Ishikawa (cell line): ENCODE results near the gene PHOX2A.

ENCODE experiments used
- CEBPB ChIP-seq: IDR thresholded peaks from 2 replicates; pipeline ENCODE4 v1.6.1; 2012
- CREB1 ChIP-seq: IDR thresholded peaks from 2 replicates; pipeline ENCODE4 v1.6.1; 2012; ENCODE audit warnings: low read depth
- EGR1 ChIP-seq: IDR thresholded peaks from 2 replicates; pipeline ENCODE4 v1.6.1; 2012
- EP300 ChIP-seq: IDR thresholded peaks from 2 replicates; pipeline ENCODE4 v1.6.1; 2012; ENCODE audit warnings: borderline replicate concordance
- FOXM1 ChIP-seq: IDR thresholded peaks from 2 replicates; pipeline ENCODE4 v1.6.1; 2012; ENCODE audit warnings: low read depth, borderline replicate concordance
- NFIC ChIP-seq: IDR thresholded peaks from 2 replicates; pipeline ENCODE4 v1.6.1; 2012
- RAD21 ChIP-seq: IDR thresholded peaks from 2 replicates; pipeline ENCODE4 v1.6.1; 2012; ENCODE audit warnings: low read depth
- TAF1 ChIP-seq: IDR thresholded peaks from 2 replicates; pipeline ENCODE4 v1.6.1; 2012; ENCODE audit warnings: low read depth, mild to moderate bottlenecking
- TCF12 ChIP-seq: IDR thresholded peaks from 2 replicates; pipeline ENCODE4 v1.6.1; 2012; ENCODE audit warnings: low read depth
- TEAD4 ChIP-seq: IDR thresholded peaks from 2 replicates; pipeline ENCODE4 v1.6.1; 2012
- YY1 ChIP-seq: IDR thresholded peaks from 2 replicates; pipeline ENCODE4 v1.6.1; 2012; ENCODE audit warnings: low read depth
- ZBTB7A ChIP-seq: IDR thresholded peaks from 2 replicates; pipeline ENCODE4 v1.6.1; 2012; ENCODE audit warnings: low read depth
- TF ChIP-seq, protein P1 (sequence below): IDR thresholded peaks from 2 replicates; pipeline ENCODE4 v1.6.1; 2012
- TF ChIP-seq, protein P2 (sequence below): IDR thresholded peaks from 2 replicates; pipeline ENCODE4 v1.6.1; 2012; ENCODE audit warnings: low read depth, mild to moderate bottlenecking
- TF ChIP-seq, protein P3 (sequence below): IDR thresholded peaks from 2 replicates; pipeline ENCODE4 v1.6.1; 2012

Gene PHOX2A

DNA sequence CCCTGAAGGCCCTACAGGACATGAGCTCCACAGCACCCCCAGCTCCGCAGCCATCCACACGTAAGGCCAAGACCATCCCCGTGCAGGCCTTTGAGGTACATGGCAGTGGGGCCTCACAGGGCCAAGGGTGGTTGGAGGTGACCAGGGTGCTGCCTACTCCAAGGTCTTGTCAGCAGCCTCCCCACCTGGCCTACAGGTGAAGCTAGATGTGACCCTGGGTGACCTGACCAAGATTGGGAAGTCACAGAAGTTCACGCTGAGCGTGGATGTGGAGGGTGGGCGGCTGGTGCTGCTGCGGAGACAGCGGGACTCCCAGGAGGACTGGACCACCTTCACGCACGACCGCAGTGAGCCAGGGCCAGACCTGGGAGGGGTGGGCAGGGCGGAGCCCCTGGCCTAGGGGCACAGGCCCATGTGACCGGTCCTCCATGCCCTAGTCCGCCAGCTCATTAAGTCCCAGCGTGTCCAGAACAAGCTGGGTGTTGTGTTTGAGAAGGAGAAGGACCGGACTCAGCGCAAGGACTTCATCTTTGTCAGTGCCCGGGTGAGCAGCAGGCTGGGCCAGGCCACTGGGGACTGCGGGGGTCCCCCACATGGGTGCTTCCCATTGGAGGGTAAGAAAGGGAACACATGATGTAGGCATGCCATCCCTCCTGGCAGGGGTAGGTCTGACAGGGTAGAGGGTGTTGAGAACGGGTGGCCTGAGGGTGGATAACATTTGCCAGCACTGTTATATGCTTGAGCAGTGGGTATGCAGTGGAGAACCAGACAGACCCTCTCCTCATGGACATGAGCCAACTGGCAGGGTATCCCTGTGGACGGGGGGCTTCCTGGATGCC is 13.8 kb downstream of the PHOX2A start:
- TF ChIP-seq TCF12 = no peak
- TF ChIP-seq EP300 = no peak
- TF ChIP-seq CEBPB = no peak
- TF ChIP-seq, protein P1, sequence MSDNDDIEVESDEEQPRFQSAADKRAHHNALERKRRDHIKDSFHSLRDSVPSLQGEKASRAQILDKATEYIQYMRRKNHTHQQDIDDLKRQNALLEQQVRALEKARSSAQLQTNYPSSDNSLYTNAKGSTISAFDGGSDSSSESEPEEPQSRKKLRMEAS = no peak
- no peak for TF ChIP-seq TEAD4
- no peak for TF ChIP-seq ZBTB7A
- TF ChIP-seq, protein P2, sequence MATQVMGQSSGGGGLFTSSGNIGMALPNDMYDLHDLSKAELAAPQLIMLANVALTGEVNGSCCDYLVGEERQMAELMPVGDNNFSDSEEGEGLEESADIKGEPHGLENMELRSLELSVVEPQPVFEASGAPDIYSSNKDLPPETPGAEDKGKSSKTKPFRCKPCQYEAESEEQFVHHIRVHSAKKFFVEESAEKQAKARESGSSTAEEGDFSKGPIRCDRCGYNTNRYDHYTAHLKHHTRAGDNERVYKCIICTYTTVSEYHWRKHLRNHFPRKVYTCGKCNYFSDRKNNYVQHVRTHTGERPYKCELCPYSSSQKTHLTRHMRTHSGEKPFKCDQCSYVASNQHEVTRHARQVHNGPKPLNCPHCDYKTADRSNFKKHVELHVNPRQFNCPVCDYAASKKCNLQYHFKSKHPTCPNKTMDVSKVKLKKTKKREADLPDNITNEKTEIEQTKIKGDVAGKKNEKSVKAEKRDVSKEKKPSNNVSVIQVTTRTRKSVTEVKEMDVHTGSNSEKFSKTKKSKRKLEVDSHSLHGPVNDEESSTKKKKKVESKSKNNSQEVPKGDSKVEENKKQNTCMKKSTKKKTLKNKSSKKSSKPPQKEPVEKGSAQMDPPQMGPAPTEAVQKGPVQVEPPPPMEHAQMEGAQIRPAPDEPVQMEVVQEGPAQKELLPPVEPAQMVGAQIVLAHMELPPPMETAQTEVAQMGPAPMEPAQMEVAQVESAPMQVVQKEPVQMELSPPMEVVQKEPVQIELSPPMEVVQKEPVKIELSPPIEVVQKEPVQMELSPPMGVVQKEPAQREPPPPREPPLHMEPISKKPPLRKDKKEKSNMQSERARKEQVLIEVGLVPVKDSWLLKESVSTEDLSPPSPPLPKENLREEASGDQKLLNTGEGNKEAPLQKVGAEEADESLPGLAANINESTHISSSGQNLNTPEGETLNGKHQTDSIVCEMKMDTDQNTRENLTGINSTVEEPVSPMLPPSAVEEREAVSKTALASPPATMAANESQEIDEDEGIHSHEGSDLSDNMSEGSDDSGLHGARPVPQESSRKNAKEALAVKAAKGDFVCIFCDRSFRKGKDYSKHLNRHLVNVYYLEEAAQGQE = no peak
- no peak for TF ChIP-seq NFIC
- no peak for TF ChIP-seq RAD21
- no peak for TF ChIP-seq EGR1
- no peak for TF ChIP-seq YY1
- no peak for TF ChIP-seq CREB1
- no peak for TF ChIP-seq FOXM1
- no peak for TF ChIP-seq TAF1
- TF ChIP-seq, protein P3, sequence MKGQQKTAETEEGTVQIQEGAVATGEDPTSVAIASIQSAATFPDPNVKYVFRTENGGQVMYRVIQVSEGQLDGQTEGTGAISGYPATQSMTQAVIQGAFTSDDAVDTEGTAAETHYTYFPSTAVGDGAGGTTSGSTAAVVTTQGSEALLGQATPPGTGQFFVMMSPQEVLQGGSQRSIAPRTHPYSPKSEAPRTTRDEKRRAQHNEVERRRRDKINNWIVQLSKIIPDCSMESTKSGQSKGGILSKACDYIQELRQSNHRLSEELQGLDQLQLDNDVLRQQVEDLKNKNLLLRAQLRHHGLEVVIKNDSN = no peak

GRCh38 chr11:72229336-72229924 is 14.5 kb downstream of the PHOX2A start:
- TF ChIP-seq YY1 (no peak), CEBPB (no peak), TCF12 (no peak), TEAD4 (no peak), TAF1 (no peak), EP300 (no peak)
- TF ChIP-seq, protein P2 = no peak

- TF ChIP-seq RAD21 (no peak), EGR1 (no peak), EP300 (no peak), YY1 (no peak), FOXM1 (no peak), CEBPB (no peak), CREB1 (no peak), TEAD4 (no peak), NFIC (no peak), TAF1 (no peak), ZBTB7A (no peak), TCF12 (no peak)
- TF ChIP-seq, protein P1 = no peak
- TF ChIP-seq, protein P3 = no peak
- TF ChIP-seq, protein P2 = no peak
Measured at GRCh38 chr11:72228844-72229231, 15.1 kb downstream of the PHOX2A start.

DNA sequence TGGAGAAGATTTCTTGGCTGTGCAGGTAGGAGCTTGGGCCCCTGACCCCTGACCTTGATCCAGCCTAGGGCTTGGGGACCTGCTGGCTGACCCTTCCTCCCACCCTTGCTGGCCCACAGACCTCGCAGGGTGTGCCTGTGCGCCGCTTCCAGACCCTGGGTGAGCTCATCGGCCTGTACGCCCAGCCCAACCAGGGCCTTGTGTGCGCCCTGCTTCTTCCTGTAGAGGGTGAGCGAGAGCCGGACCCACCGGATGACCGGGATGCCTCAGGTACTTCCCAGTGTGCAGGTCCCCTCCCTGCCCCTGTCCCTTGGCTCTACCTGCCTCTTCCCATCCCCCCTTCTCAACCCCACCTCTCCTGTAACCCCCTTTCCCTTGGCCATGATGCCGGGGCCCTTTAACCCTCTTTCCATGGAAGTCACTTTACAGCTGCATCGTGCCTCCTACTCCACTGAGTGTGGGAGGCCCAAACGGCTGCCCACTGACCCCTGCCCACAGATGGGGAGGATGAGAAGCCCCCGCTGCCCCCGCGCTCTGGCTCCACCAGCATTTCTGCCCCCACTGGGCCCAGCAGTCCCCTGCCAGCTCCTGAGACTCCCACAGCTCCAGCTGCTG is 15.6 kb downstream of the PHOX2A start:
- TF ChIP-seq TEAD4 (no peak), ZBTB7A (no peak), CEBPB (no peak), NFIC (no peak), YY1 (no peak), EGR1 (no peak), CREB1 (no peak), RAD21 (no peak), FOXM1 (no peak), EP300 (no peak), TAF1 (no peak), TCF12 (no peak)
- TF ChIP-seq, protein P1 = no peak
- TF ChIP-seq, protein P2 = no peak
- TF ChIP-seq, protein P3 = no peak
